BE2C (cell line): ENCODE measurements around the gene ENPEP.
A peak's percentile ranks its signal among the peaks of the same experiment; 100 is the strongest.
"Not testable (repeated sequence)": the region's sequence is repeated elsewhere in the genome, so short reads cannot be mapped to it uniquely, and the experiment has no call there.

Experiments
- DNase-seq: peaks from one replicate; pipeline ENCODE4 v3.0.0-alpha.2; 2020
- H3K27me3 ChIP-seq: fragments of 250-450 bp; sonication (Bioruptor Pico); 2 replicates; pipeline ENCODE4 v1.5.1; 2020; ENCODE audit warnings: mild to moderate bottlenecking
- H3K36me3 ChIP-seq: fragments of 250-450 bp; sonication (Bioruptor Pico); 2 replicates; pipeline ENCODE4 v1.5.1; 2020; ENCODE audit warnings: mild to moderate bottlenecking
- H3K4me1 ChIP-seq: fragments of 250-450 bp; sonication (Bioruptor Pico); 2 replicates; pipeline ENCODE4 v1.5.1; 2020
- H3K4me3 ChIP-seq: 2 replicates; pipeline ENCODE4 v1.5.1; 2011; ENCODE audit warnings: low read depth, low read length
- H3K9me3 ChIP-seq: fragments of 250-450 bp; sonication (Bioruptor Pico); 2 replicates; pipeline ENCODE4 v1.5.1; 2020
- CTCF ChIP-seq: IDR thresholded peaks from 2 replicates; pipeline ENCODE4 v1.5.1; 2012; ENCODE audit warnings: mild to moderate bottlenecking, low read depth, low read length

The ENPEP gene

GRCh38 chr4:110553197-110553596, 77.2 kb downstream of the ENPEP start:
- H3K4me3 ChIP-seq: no peak overlapping the region
- no peak for TF ChIP-seq CTCF
- no peaks in the 10 kb centered on the region for H3K36me3 ChIP-seq
- no peaks in the 10 kb centered on the region for H3K9me3 ChIP-seq
- no peaks in the 10 kb centered on the region for H3K4me1 ChIP-seq
- H3K27me3 ChIP-seq: 0 out of 2 replicates have a peak, but pooled peaks cover 3% of the 10 kb centered on the region
- DNase-seq: no peak

GRCh38 chr4:110567214-110567613, 91.3 kb downstream of the ENPEP start:
- Histone ChIP-seq H3K27me3 (no peaks in the 10 kb centered on the region; the same call in 1 of the 2 replicates), H3K9me3 (no peaks in the 10 kb centered on the region), H3K4me3 (no peak overlapping the region), H3K36me3 (no peaks in the 10 kb centered on the region), H3K4me1 (no peaks in the 10 kb centered on the region)
- no peak for TF ChIP-seq CTCF
- no peak for DNase-seq

GRCh38 chr4:110576696-110577095, 100.7 kb downstream of the ENPEP start:
- DNase-seq, H3K36me3 ChIP-seq, H3K4me1 ChIP-seq: not testable (repeated sequence)

GRCh38 chr4:110586131-110586850, 110.3 kb downstream of the ENPEP start:
- no peaks in the 10 kb centered on the region for H3K36me3 ChIP-seq
- TF ChIP-seq CTCF: peak; percentile 48
- no peak for DNase-seq
- H3K9me3 ChIP-seq: no peaks in the 10 kb centered on the region
- no peaks in the 10 kb centered on the region for H3K4me1 ChIP-seq
- no peak overlapping the region for H3K4me3 ChIP-seq
- peaks cover 7% of the 10 kb centered on the region for H3K27me3 ChIP-seq

More at GRCh38 chr4:110576696-110577095, 100.7 kb downstream of the ENPEP start:
- not testable (repeated sequence) for H3K4me3 ChIP-seq, H3K9me3 ChIP-seq, H3K27me3 ChIP-seq

- H3K4me3 ChIP-seq: no peak overlapping the region
- H3K27me3 ChIP-seq: peaks cover 4% of the 10 kb centered on the region
- DNase-seq: no peak
- no peak for TF ChIP-seq CTCF
- no peaks in the 10 kb centered on the region; the same call in 1 of the 2 replicates for H3K9me3 ChIP-seq
- no peaks in the 10 kb centered on the region for H3K36me3 ChIP-seq
- H3K4me1 ChIP-seq: no peaks in the 10 kb centered on the region
Measured at GRCh38 chr4:110587666-110588285, 111.8 kb downstream of the ENPEP start.

- Histone ChIP-seq H3K9me3 (no peaks in the 10 kb centered on the region; the same call in 1 of the 2 replicates), H3K27me3 (0 out of 2 replicates have a peak, but pooled peaks cover 2% of the 10 kb centered on the region), H3K36me3 (no peaks in the 10 kb centered on the region), H3K4me3 (no peak overlapping the region), H3K4me1 (no peaks in the 10 kb centered on the region)
- DNase-seq: no peak
- TF ChIP-seq CTCF: peak; percentile 3; the same call in 1 of the 2 replicates
Measured at GRCh38 chr4:110589297-110589696, 113.3 kb downstream of the ENPEP start.
